GM21381 (cell line): Measurements from ENCODE around the gene FAM20C.
"Not testable (repeated sequence)": the region's sequence is repeated elsewhere in the genome, so short reads cannot be mapped to it uniquely, and the experiment has no call there.

Source experiments
- ATAC-seq: cut with Tn5 transposase; IDR thresholded peaks from one replicate; pipeline ENCODE4 v1.9.1; 2021; ENCODE audit warnings: mild to moderate bottlenecking, moderate library complexity; ENCODE audit not compliant: unreplicated experiment

The FAM20C gene

GRCh38 chr7:237385-237784, 45.0 kb downstream of the FAM20C start:
- ATAC-seq, result no peak

GRCh38 chr7:240146-240676, 47.8 kb downstream of the FAM20C start:
- ATAC-seq, result no peak

GRCh38 chr7:240887-241421, 48.6 kb downstream of the FAM20C start:
- no peak for ATAC-seq

GRCh38 chr7:241513-241912, 49.1 kb downstream of the FAM20C start:
- ATAC-seq, result no peak

GRCh38 chr7:242826-243579, 50.6 kb downstream of the FAM20C start:
- ATAC-seq, result not testable (repeated sequence)

GRCh38 chr7:243580-243978, 51.2 kb downstream of the FAM20C start:
- ATAC-seq, result not testable (repeated sequence)

GRCh38 chr7:244974-245373, 52.6 kb downstream of the FAM20C start:
- ATAC-seq, result no peak

- ATAC-seq, result no peak
These were observed 53.4 kb downstream of the FAM20C start for GRCh38 chr7:245574-246295.

GRCh38 chr7:246451-246850, 54.1 kb downstream of the FAM20C start:
- ATAC-seq, result no peak

GRCh38 chr7:247181-247580, 54.8 kb downstream of the FAM20C start:
- no peak for ATAC-seq

- no peak for ATAC-seq
These were observed 55.3 kb downstream of the FAM20C start for GRCh38 chr7:247636-248035.

- ATAC-seq, result no peak
These were observed 56.5 kb downstream of the FAM20C start for GRCh38 chr7:248732-249435.

GRCh38 chr7:249989-250388, 57.6 kb downstream of the FAM20C start:
- no peak for ATAC-seq

GRCh38 chr7:250523-250922, 58.2 kb downstream of the FAM20C start:
- ATAC-seq, result no peak

- ATAC-seq, result no peak
These were observed 58.6 kb downstream of the FAM20C start for GRCh38 chr7:251005-251404.

- no peak for ATAC-seq
These were observed 59.2 kb downstream of the FAM20C start for GRCh38 chr7:251446-252175.

GRCh38 chr7:252216-252965, 60.0 kb downstream of the FAM20C start:
- no peak for ATAC-seq

- no peak for ATAC-seq
These were observed 60.6 kb downstream of the FAM20C start for GRCh38 chr7:252981-253380.

- ATAC-seq, result no peak
These were observed 61.4 kb downstream of the FAM20C start for GRCh38 chr7:253581-254336.
